Activated naive CD4-positive, alpha-beta T cell treated with Interleukin-2 at 50 U/mL for 16 hours (primary cell): ENCODE measurements around the gene ATXN7.
A peak's percentile ranks its signal among the peaks of the same experiment; 100 is the strongest.

Source experiments
- DNase-seq: peaks from one replicate; pipeline ENCODE4 v3.0.0-alpha.2; 2020

Gene ATXN7

GRCh38 chr3:64023187-64023860, 159.7 kb downstream of the ATXN7 start, which contains the start of gene PSMD6:
Gene PSMD6 (minus strand): TSS chr3:64023494. CDS start chr3:64023419, 75 bp downstream.
- peak; percentile 95 for DNase-seq

- no peak for DNase-seq
Observed at GRCh38 chr3:64023861-64024223, 160.2 kb downstream of the ATXN7 start.

- no peak for DNase-seq
Observed at GRCh38 chr3:64026346-64026745, 162.7 kb downstream of the ATXN7 start.

- no peak for DNase-seq
Observed at GRCh38 chr3:64027658-64028057, 164.0 kb downstream of the ATXN7 start.

- no peak for DNase-seq
Observed at GRCh38 chr3:64028754-64029153, 165.1 kb downstream of the ATXN7 start.

- DNase-seq = no peak
Observed at GRCh38 chr3:64029287-64029686, 165.6 kb downstream of the ATXN7 start.

GRCh38 chr3:64030741-64031140, 167.1 kb downstream of the ATXN7 start:
- DNase-seq = peak; percentile 80

- no peak for DNase-seq
Observed at GRCh38 chr3:64031540-64032508, 168.2 kb downstream of the ATXN7 start.

- DNase-seq = no peak
Observed at GRCh38 chr3:64033069-64033468, 169.4 kb downstream of the ATXN7 start.

GRCh38 chr3:64037084-64037483, 173.4 kb downstream of the ATXN7 start:
- DNase-seq = no peak

- no peak for DNase-seq
Observed at GRCh38 chr3:64038253-64038767, 174.6 kb downstream of the ATXN7 start.

- no peak for DNase-seq
Observed at GRCh38 chr3:64039332-64039731, 175.7 kb downstream of the ATXN7 start.

- DNase-seq = no peak
Observed at GRCh38 chr3:64039981-64040733, 176.5 kb downstream of the ATXN7 start.

- no peak for DNase-seq
Observed at GRCh38 chr3:64042952-64043351, 179.3 kb downstream of the ATXN7 start.

- DNase-seq = no peak
Observed at GRCh38 chr3:64046592-64046991, 182.9 kb downstream of the ATXN7 start.

- DNase-seq = no peak
Observed at GRCh38 chr3:64046996-64047594, 183.4 kb downstream of the ATXN7 start.

GRCh38 chr3:64047787-64048186, 184.1 kb downstream of the ATXN7 start:
- no peak for DNase-seq

- DNase-seq = no peak
Observed at GRCh38 chr3:64048631-64049061, 185.0 kb downstream of the ATXN7 start.

- no peak for DNase-seq
Observed at GRCh38 chr3:64049136-64049535, 185.5 kb downstream of the ATXN7 start.

- DNase-seq = no peak
Observed at GRCh38 chr3:64049832-64050231, 186.2 kb downstream of the ATXN7 start.
